GM23338 (cell line): Measurements from ENCODE around the gene MPZL1. TPM values are rescaled to one million over a fixed set of nuclear protein-coding genes. Genes with fewer than 3 reads are reported as not detected.

ENCODE experiments used
- ATAC-seq: fragments of 200-7000 bp; cut with Tn5 transposase; 3 replicates; pipeline ENCODE4 v1.9.1; 2020
- DNase-seq: peaks from one replicate; pipeline ENCODE4 v3.0.0-alpha.2; 2015; ENCODE audit warnings: low spot score
- H2AFZ ChIP-seq: fragments of 200-600 bp; sonication (generic); 2 replicates; pipeline ENCODE4 v1.8.0; 2016; ENCODE audit warnings: antibody characterized with exemption, mild to moderate bottlenecking, moderate library complexity
- H3F3A ChIP-seq: fragments of 200-600 bp; sonication (generic); replicated peaks from 2 replicates; pipeline ENCODE4 v1.8.0; 2017; ENCODE audit warnings: antibody characterized with exemption, mixed run types, low read depth
- H3K27ac ChIP-seq: fragments of 200-600 bp; sonication (generic); 2 replicates; pipeline ENCODE4 v1.6.1; 2016; ENCODE audit warnings: low read depth
- H3K27me3 ChIP-seq: fragments of 200-600 bp; sonication (generic); 2 replicates; pipeline ENCODE4 v1.8.0; 2016; ENCODE audit warnings: mild to moderate bottlenecking, mixed run types, moderate library complexity; ENCODE audit not compliant: insufficient read depth
- H3K36me3 ChIP-seq: fragments of 200-600 bp; sonication (generic); 2 replicates; pipeline ENCODE4 v1.8.0; 2016; ENCODE audit warnings: mild to moderate bottlenecking; ENCODE audit not compliant: insufficient read depth
- H3K4me1 ChIP-seq: fragments of 200-600 bp; sonication (generic); 2 replicates; pipeline ENCODE4 v1.8.0; 2016; ENCODE audit warnings: mild to moderate bottlenecking, moderate library complexity; ENCODE audit not compliant: insufficient read depth
- H3K4me2 ChIP-seq: fragments of 200-600 bp; sonication (generic); 2 replicates; pipeline ENCODE4 v1.7.1; 2017; ENCODE audit warnings: mixed run types
- H3K4me3 ChIP-seq: fragments of 200-600 bp; sonication (generic); 2 replicates; pipeline ENCODE4 v1.6.1; 2016; ENCODE audit warnings: mixed run types
- H3K79me2 ChIP-seq: fragments of 200-600 bp; sonication (generic); replicated peaks from 2 replicates; pipeline ENCODE4 v1.8.0; 2017; ENCODE audit warnings: mild to moderate bottlenecking; ENCODE audit not compliant: insufficient read depth
- H3K9me2 ChIP-seq: fragments of 200-600 bp; sonication (generic); 2 replicates; pipeline ENCODE4 v1.8.0; 2017; ENCODE audit not compliant: insufficient read depth
- H4K20me1 ChIP-seq: fragments of 200-600 bp; sonication (generic); replicated peaks from 2 replicates; pipeline ENCODE4 v1.8.0; 2017; ENCODE audit warnings: mild to moderate bottlenecking; ENCODE audit not compliant: insufficient read depth
- H3K27ac Mint-ChIP-seq: 2 replicates; pipeline ENCODE4 v1.8.0; 2020; ENCODE audit warnings: inconsistent platforms, mild to moderate bottlenecking, moderate library complexity, mixed read lengths
- H3K27me3 Mint-ChIP-seq: 3 replicates; pipeline ENCODE4 v1.8.0; 2022; ENCODE audit warnings: low read depth, mild to moderate bottlenecking, moderate library complexity, mixed read lengths, inconsistent platforms; ENCODE audit not compliant: insufficient read depth, poor library complexity
- H3K36me3 Mint-ChIP-seq: 3 replicates; pipeline ENCODE4 v1.8.0; 2021; ENCODE audit warnings: low read depth, mild to moderate bottlenecking, inconsistent platforms, moderate library complexity, mixed read lengths
- H3K4me1 Mint-ChIP-seq: 3 replicates; pipeline ENCODE4 v1.8.0; 2020; ENCODE audit warnings: mild to moderate bottlenecking, inconsistent platforms, mixed read lengths
- H3K4me3 Mint-ChIP-seq: 3 replicates; pipeline ENCODE4 v1.8.0; 2021; ENCODE audit warnings: moderate library complexity, mild to moderate bottlenecking, inconsistent platforms, mixed read lengths
- H3K9me3 Mint-ChIP-seq: 3 replicates; pipeline ENCODE4 v1.8.0; 2020; ENCODE audit warnings: moderate library complexity, mild to moderate bottlenecking, inconsistent platforms, mixed read lengths
- CREB1 ChIP-seq: fragments of 250-450 bp; sonication (Bioruptor Pico); IDR thresholded peaks from 2 replicates; pipeline ENCODE4 v1.5.0; 2020; ENCODE audit warnings: low read depth, mild to moderate bottlenecking, moderate library complexity
- EZH2 ChIP-seq: fragments of 200-600 bp; sonication (generic); IDR thresholded peaks from one replicate; pipeline ENCODE4 v1.8.0; 2017; ENCODE audit warnings: antibody characterized with exemption, mild to moderate bottlenecking, low read depth; ENCODE audit not compliant: unreplicated experiment
- EZH2phosphoT487 ChIP-seq: fragments of 200-600 bp; sonication (generic); IDR thresholded peaks from one replicate; pipeline ENCODE4 v1.8.1; 2018; ENCODE audit warnings: antibody characterized with exemption; ENCODE audit not compliant: unreplicated experiment
- JUNB ChIP-seq: IDR thresholded peaks from one replicate; pipeline ENCODE4 v1.6.1; 2016; ENCODE audit warnings: antibody characterized with exemption; ENCODE audit not compliant: unreplicated experiment
- NANOG ChIP-seq: IDR thresholded peaks from 2 replicates; pipeline ENCODE4 v1.6.1; 2016; ENCODE audit warnings: antibody characterized with exemption, borderline replicate concordance
- STAT1 ChIP-seq: IDR thresholded peaks from one replicate; pipeline ENCODE4 v1.6.1; 2016; ENCODE audit warnings: antibody characterized with exemption; ENCODE audit not compliant: unreplicated experiment
- ZNF114 ChIP-seq: fragments of 250-450 bp; sonication (Bioruptor Pico); IDR thresholded peaks from 2 replicates; pipeline ENCODE4 v1.5.0; 2020; ENCODE audit warnings: mild to moderate bottlenecking, moderate library complexity
- ZNF331 ChIP-seq: fragments of 250-450 bp; sonication (Bioruptor Pico); IDR thresholded peaks from 2 replicates; pipeline ENCODE4 v1.5.0; 2020; ENCODE audit warnings: low read depth, mild to moderate bottlenecking, moderate library complexity
- polyA plus RNA-seq: library from polyadenylated mRNA; unstranded; fragments of >200 nt; fragmentation: Nextera tagmentation; extraction: Ambion mirVana; gene quantifications from 2 replicates; pipeline ENCODE4 v1.2.1, GENCODE V29; 2016
- total RNA-seq: library from RNA; depleted of rRNA; stranded (reverse); fragments of >200 nt; shearing (Covaris generic); gene quantifications from 2 replicates; pipeline ENCODE4 v1.2.3, GENCODE V29; 2014
- TF ChIP-seq, protein P1 (sequence below): fragments of 250-450 bp; sonication (Bioruptor Pico); IDR thresholded peaks from 2 replicates; pipeline ENCODE4 v1.5.0; 2020; ENCODE audit warnings: mild to moderate bottlenecking, moderate library complexity
- TF ChIP-seq, protein P2 (sequence below): IDR thresholded peaks from one replicate; pipeline ENCODE4 v1.6.1; 2018; ENCODE audit warnings: antibody characterized with exemption; ENCODE audit not compliant: unreplicated experiment
- TF ChIP-seq, protein P3 (sequence below), 2 experiments: fragments of 200-600 bp in 1 of 2; sonication (generic) in 1 of 2; conservative IDR thresholded peaks; 2 replicates each; pipeline versions ENCODE4 v1.5.1 to v1.6.1; 2016 to 2017; ENCODE audit warnings: antibody characterized with exemption in 2 of 2, low read depth in 2 of 2, mild to moderate bottlenecking in 2 of 2, moderate library complexity in 1 of 2
- TF ChIP-seq, protein P4 (sequence below): IDR thresholded peaks from 2 replicates; pipeline ENCODE4 v1.6.1; 2016; ENCODE audit warnings: antibody characterized with exemption

Gene MPZL1
- total and polyA plus RNA-seq, 2 experiments from 2014 or later: 35.1 to 85.1 TPM

DNA sequence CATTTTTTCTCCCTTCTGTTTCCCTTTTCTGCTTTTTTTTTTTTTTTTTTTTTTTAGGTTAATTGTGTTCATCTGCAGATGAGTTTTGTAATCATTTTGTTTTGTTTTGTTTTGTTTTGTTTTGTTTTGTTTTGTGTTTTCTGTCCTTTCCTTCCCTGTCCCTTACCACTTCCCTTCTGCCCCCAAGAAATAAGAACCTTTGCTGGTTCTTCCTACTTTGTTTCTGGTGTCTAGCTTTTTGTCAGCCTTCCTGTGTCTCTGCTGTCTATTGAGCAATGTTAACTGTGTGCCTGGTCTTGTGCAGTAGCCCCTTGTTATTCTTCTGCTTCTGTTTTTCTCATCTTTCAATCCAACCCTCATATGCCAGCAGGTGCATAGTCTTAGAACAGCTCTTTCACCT is 46.0 kb downstream of the MPZL1 start:
- Histone ChIP-seq H3K4me1 (0 out of 2 replicates have a peak, but pooled peaks cover 3% of the 10 kb centered on the region), H3K79me2 (peaks cover 18% of the 10 kb centered on the region), H3K27me3 (peaks cover 21% of the 10 kb centered on the region), H3K9me2 (no peaks in the 10 kb centered on the region), H4K20me1 (peaks cover 52% of the 10 kb centered on the region), H2AFZ (no peak overlapping the region), H3K36me3 (peaks cover 24% of the 10 kb centered on the region), H3K4me2 (no peak overlapping the region), H3K27ac (no peak overlapping the region), H3K4me3 (no peak overlapping the region), H3F3A (0 out of 2 replicates have a peak, but pooled peaks cover 4% of the 10 kb centered on the region)
- no peak for ATAC-seq
- H3K36me3 Mint-ChIP-seq: peaks cover 56% of the 10 kb centered on the region
- peaks cover 24% of the 10 kb centered on the region for H3K27me3 Mint-ChIP-seq
- no peaks in the 10 kb centered on the region for H3K9me3 Mint-ChIP-seq
- peaks cover 8% of the 10 kb centered on the region for H3K4me1 Mint-ChIP-seq
- DNase-seq: no peak
- TF ChIP-seq, protein P1, sequence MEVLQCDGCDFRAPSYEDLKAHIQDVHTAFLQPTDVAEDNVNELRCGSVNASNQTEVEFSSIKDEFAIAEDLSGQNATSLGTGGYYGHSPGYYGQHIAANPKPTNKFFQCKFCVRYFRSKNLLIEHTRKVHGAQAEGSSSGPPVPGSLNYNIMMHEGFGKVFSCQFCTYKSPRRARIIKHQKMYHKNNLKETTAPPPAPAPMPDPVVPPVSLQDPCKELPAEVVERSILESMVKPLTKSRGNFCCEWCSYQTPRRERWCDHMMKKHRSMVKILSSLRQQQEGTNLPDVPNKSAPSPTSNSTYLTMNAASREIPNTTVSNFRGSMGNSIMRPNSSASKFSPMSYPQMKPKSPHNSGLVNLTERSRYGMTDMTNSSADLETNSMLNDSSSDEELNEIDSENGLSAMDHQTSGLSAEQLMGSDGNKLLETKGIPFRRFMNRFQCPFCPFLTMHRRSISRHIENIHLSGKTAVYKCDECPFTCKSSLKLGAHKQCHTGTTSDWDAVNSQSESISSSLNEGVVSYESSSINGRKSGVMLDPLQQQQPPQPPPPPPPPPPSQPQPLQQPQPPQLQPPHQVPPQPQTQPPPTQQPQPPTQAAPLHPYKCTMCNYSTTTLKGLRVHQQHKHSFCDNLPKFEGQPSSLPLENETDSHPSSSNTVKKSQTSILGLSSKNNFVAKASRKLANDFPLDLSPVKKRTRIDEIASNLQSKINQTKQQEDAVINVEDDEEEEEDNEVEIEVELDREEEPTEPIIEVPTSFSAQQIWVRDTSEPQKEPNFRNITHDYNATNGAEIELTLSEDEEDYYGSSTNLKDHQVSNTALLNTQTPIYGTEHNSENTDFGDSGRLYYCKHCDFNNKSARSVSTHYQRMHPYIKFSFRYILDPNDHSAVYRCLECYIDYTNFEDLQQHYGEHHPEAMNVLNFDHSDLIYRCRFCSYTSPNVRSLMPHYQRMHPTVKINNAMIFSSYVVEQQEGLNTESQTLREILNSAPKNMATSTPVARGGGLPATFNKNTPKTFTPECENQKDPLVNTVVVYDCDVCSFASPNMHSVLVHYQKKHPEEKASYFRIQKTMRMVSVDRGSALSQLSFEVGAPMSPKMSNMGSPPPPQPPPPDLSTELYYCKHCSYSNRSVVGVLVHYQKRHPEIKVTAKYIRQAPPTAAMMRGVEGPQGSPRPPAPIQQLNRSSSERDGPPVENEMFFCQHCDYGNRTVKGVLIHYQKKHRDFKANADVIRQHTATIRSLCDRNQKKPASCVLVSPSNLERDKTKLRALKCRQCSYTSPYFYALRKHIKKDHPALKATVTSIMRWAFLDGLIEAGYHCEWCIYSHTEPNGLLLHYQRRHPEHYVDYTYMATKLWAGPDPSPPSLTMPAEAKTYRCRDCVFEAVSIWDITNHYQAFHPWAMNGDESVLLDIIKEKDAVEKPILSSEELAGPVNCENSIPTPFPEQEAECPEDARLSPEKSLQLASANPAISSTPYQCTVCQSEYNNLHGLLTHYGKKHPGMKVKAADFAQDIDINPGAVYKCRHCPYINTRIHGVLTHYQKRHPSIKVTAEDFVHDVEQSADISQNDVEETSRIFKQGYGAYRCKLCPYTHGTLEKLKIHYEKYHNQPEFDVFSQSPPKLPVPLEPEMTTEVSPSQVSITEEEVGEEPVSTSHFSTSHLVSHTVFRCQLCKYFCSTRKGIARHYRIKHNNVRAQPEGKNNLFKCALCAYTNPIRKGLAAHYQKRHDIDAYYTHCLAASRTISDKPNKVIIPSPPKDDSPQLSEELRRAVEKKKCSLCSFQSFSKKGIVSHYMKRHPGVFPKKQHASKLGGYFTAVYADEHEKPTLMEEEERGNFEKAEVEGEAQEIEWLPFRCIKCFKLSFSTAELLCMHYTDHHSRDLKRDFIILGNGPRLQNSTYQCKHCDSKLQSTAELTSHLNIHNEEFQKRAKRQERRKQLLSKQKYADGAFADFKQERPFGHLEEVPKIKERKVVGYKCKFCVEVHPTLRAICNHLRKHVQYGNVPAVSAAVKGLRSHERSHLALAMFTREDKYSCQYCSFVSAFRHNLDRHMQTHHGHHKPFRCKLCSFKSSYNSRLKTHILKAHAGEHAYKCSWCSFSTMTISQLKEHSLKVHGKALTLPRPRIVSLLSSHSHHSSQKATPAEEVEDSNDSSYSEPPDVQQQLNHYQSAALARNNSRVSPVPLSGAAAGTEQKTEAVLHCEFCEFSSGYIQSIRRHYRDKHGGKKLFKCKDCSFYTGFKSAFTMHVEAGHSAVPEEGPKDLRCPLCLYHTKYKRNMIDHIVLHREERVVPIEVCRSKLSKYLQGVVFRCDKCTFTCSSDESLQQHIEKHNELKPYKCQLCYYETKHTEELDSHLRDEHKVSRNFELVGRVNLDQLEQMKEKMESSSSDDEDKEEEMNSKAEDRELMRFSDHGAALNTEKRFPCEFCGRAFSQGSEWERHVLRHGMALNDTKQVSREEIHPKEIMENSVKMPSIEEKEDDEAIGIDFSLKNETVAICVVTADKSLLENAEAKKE (CRISPR knock-in tag): no peak
- TF ChIP-seq STAT1 (no peak), EZH2phosphoT487 (no peak), EZH2 (no peak), ZNF331 (no peak), JUNB (no peak), ZNF114 (no peak), CREB1 (CRISPR knock-in tag) (no peak), NANOG (no peak)
- TF ChIP-seq, protein P2, sequence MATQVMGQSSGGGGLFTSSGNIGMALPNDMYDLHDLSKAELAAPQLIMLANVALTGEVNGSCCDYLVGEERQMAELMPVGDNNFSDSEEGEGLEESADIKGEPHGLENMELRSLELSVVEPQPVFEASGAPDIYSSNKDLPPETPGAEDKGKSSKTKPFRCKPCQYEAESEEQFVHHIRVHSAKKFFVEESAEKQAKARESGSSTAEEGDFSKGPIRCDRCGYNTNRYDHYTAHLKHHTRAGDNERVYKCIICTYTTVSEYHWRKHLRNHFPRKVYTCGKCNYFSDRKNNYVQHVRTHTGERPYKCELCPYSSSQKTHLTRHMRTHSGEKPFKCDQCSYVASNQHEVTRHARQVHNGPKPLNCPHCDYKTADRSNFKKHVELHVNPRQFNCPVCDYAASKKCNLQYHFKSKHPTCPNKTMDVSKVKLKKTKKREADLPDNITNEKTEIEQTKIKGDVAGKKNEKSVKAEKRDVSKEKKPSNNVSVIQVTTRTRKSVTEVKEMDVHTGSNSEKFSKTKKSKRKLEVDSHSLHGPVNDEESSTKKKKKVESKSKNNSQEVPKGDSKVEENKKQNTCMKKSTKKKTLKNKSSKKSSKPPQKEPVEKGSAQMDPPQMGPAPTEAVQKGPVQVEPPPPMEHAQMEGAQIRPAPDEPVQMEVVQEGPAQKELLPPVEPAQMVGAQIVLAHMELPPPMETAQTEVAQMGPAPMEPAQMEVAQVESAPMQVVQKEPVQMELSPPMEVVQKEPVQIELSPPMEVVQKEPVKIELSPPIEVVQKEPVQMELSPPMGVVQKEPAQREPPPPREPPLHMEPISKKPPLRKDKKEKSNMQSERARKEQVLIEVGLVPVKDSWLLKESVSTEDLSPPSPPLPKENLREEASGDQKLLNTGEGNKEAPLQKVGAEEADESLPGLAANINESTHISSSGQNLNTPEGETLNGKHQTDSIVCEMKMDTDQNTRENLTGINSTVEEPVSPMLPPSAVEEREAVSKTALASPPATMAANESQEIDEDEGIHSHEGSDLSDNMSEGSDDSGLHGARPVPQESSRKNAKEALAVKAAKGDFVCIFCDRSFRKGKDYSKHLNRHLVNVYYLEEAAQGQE: no peak
- TF ChIP-seq, protein P3, sequence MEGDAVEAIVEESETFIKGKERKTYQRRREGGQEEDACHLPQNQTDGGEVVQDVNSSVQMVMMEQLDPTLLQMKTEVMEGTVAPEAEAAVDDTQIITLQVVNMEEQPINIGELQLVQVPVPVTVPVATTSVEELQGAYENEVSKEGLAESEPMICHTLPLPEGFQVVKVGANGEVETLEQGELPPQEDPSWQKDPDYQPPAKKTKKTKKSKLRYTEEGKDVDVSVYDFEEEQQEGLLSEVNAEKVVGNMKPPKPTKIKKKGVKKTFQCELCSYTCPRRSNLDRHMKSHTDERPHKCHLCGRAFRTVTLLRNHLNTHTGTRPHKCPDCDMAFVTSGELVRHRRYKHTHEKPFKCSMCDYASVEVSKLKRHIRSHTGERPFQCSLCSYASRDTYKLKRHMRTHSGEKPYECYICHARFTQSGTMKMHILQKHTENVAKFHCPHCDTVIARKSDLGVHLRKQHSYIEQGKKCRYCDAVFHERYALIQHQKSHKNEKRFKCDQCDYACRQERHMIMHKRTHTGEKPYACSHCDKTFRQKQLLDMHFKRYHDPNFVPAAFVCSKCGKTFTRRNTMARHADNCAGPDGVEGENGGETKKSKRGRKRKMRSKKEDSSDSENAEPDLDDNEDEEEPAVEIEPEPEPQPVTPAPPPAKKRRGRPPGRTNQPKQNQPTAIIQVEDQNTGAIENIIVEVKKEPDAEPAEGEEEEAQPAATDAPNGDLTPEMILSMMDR (conservative IDR thresholded peaks at IDR 0.05; ENCODE audit: low read depth in 2 of 2): no peak
- TF ChIP-seq, protein P4, sequence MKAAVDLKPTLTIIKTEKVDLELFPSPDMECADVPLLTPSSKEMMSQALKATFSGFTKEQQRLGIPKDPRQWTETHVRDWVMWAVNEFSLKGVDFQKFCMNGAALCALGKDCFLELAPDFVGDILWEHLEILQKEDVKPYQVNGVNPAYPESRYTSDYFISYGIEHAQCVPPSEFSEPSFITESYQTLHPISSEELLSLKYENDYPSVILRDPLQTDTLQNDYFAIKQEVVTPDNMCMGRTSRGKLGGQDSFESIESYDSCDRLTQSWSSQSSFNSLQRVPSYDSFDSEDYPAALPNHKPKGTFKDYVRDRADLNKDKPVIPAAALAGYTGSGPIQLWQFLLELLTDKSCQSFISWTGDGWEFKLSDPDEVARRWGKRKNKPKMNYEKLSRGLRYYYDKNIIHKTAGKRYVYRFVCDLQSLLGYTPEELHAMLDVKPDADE: no peak
- H3K27ac Mint-ChIP-seq: no peak overlapping the region
- H3K4me3 Mint-ChIP-seq: no peak overlapping the region
